Astrocyte of the spinal cord (primary cell): ENCODE results near the gene CYTH4.
A peak's percentile ranks its signal among the peaks of the same experiment; 100 is the strongest.

Experiments
- DNase-seq: peaks from one replicate; pipeline ENCODE4 v3.0.0; 2011; ENCODE audit warnings: low read depth, low spot score
- H3K4me3 ChIP-seq: 2 replicates; pipeline ENCODE4 v1.5.1; 2011; ENCODE audit warnings: low read depth, mild to moderate bottlenecking, low read length, moderate library complexity
- in situ Hi-C: cut with HindIII; loops from 2 replicates; pipeline ENCODE4 v1.10.0; 2017; ENCODE audit warnings: low sequenced_read_pairs
- TF ChIP-seq, protein P1 (sequence below): IDR thresholded peaks from 2 replicates; pipeline ENCODE4 v1.5.1; 2012; ENCODE audit warnings: low read depth, mild to moderate bottlenecking, low read length, inconsistent platforms

The CYTH4 gene

DNA sequence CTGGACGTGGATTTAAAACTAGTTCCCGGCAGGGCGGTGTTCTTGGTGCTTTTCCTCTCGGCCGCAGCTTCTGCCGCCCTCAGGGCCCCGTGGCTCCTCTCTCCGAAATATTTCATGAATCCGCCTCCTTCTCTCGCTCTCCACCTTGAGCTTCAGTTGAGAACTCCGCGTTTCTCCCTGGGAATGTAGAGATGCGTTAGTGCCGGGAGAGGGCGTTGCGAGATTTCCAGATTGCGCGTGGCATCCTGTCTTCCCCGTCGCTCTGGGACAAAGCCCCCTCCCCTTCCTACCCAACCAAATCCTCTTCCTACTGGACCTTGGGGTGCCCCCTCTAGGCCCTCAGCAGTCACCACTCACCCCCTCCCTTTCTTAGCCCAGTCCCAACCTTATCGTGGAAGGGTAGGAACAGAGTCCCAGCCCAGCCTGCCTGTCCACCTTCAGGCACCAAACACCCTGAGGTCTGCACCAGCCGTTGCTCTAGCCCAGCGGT, 22.7 kb upstream of the CYTH4 start:
- peak; percentile 52 for DNase-seq
- peak overlapping the region; percentile 1 for H3K4me3 ChIP-seq
- in situ Hi-C loops = no loop called here
- TF ChIP-seq, protein P1, sequence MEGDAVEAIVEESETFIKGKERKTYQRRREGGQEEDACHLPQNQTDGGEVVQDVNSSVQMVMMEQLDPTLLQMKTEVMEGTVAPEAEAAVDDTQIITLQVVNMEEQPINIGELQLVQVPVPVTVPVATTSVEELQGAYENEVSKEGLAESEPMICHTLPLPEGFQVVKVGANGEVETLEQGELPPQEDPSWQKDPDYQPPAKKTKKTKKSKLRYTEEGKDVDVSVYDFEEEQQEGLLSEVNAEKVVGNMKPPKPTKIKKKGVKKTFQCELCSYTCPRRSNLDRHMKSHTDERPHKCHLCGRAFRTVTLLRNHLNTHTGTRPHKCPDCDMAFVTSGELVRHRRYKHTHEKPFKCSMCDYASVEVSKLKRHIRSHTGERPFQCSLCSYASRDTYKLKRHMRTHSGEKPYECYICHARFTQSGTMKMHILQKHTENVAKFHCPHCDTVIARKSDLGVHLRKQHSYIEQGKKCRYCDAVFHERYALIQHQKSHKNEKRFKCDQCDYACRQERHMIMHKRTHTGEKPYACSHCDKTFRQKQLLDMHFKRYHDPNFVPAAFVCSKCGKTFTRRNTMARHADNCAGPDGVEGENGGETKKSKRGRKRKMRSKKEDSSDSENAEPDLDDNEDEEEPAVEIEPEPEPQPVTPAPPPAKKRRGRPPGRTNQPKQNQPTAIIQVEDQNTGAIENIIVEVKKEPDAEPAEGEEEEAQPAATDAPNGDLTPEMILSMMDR = peak; percentile 80

DNA sequence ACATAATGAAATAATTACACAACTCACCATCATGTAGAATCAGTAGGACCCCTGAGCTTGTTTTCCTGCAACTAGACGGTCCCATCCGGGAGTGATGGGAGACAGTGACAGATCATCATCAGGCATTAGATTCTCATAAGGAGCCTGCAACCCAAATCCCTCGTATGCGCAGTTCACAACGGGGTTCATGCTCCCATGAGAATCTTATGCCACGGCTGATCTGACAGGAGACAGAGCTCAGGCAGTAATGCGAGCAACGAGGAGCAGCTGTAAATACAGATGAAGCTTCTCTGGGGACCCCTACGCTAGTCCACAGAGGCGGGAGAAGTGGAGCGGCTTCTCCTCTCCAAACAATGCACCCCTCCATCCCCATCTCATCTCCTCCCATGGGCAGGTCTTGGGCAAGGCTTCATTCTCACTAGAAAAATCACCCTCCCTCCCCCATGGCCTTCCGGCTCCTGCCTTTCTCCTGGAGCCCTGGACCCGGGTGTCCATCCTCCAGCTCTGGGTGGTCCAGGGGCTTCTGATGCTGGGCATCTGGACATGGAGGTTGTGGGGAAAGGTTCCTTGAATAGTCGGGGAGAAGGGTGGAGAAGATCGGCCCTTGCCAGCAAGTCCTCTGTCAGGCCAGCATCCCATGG, 22.0 kb upstream of the CYTH4 start:
- DNase-seq = no peak
- in situ Hi-C loops = no loop called here
- H3K4me3 ChIP-seq = no peak overlapping the region
- TF ChIP-seq, protein P1 = no peak

DNA sequence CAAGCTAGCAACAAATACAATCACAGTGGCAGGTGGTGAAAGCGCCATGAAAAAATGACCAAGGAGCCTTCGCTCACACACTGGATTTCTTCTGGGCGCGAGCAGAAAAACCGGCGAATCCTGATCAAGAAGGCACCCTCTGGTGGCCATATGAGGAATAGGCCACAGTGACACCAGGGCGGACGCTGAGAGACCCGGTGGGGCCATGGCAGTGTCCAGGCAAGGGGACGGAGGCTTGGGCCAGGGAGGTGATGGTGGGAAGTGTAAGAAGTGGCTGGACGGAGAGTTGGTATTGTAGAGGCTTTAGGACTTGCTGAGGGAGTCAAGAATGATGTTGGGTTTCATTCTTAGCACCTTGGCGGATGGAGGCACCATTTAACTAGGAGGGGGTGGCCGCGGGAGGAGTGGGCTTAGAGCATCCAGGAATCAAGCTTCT, 21.4 kb upstream of the CYTH4 start:
- TF ChIP-seq, protein P1 = peak; percentile 94
- H3K4me3 ChIP-seq = no peak overlapping the region
- peak; percentile 38 for DNase-seq
- in situ Hi-C loops = no loop called here

DNA sequence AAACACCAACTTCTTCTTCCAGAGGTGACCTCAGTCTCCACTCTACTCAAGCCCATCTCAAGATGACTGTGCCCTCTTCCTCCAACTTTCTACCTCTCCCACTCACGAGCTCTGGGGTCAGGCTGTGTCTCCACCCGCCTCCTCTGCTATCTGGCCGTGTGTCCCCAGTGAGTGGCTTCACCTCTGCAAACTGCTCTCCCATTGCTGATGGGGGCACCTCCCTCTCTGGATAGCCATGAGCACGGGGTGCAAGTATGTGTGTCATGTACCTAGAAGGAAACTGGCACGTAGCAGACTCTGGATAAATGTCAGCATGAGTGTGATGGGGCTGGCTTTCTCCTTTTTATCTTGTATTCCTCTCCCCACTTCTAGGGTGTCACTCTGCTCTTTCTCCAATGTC, 20.0 kb upstream of the CYTH4 start:
- in situ Hi-C loops = no loop called here
- DNase-seq = no peak
- TF ChIP-seq, protein P1 = no peak
- no peak overlapping the region for H3K4me3 ChIP-seq

DNA sequence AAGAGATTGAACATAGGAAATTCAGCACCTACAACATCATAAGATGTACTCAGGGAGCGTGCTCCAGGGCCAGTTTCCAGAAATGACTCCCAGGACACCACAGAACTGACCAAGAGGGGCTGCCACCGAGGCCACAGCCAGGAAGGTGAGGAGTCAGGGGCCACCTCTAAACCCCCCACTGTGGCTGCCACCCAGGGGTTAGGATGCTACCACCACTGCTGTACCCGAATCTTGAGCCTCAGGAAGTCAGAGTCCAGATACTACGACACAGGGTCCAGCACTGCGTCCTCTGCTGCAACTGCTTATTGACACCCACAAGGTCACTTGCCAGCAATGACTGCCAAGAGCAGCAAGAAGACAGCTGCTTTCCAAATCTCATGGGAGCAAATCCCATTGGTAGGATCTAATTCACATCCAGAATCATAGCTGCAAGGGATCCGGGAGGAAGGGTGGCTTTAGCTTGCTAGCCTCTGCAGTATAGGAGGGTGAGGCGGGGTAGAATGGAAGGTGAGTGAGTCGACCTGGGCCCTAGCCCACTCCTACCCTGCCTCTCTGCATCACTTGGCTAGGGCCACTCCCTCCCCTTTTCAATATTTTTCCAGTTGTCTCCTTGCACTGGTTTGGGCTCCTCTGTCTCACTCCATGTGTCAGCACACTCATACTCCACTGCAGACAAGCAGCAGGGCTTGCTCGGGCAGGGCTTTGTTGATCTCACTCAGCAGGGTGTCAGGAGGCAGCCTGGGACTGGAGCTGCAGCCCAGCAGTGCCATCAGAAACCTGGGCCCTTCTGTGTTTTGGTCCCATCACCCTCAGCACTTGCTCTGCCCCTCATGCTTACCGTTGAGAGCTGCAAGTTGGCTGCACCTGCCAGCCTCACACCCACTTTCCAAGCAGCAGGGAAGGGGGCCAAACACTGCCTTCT, 18.1 kb upstream of the CYTH4 start:
- in situ Hi-C loops = no loop called here
- no peak overlapping the region for H3K4me3 ChIP-seq
- no peak for DNase-seq
- TF ChIP-seq, protein P1 = no peak

DNA sequence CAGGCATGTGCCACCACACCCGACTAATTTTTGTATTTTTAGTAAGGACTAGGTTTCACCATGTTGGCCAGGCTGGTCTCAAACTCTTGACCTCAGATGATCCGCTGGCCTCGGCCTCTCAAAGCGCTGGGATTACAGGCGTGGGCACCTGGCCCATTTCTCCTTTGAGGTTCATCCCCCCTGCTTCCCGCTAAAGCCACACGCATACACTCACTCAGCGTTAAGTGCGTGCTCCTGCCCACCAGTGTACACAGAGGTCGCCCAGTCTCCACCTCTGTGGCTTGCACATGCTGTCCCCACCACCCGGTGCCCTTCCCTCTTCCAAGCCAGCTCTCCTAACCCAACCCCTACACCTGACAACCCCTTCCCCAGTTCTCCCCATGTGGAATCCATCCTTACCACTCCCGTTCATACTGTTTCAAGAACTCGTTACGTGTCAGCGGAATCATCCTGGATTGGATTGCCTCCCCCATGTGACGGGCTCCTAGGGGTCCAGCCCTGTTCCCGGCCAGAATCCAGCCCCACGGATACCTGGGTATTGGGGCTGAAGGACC, 15.7 kb upstream of the CYTH4 start:
- TF ChIP-seq, protein P1 = no peak
- H3K4me3 ChIP-seq = no peak overlapping the region
- DNase-seq = no peak
- in situ Hi-C loops = no loop called here
